HL-60 (cell line): ENCODE measurements around the gene PCED1B.

Experiments
- DNase-seq, 2 experiments: peaks; one replicate each; pipeline ENCODE4 v3.0.0-alpha.2; 2010 to 2020; ENCODE audit warnings: low read depth in 1 of 2, low spot score in 1 of 2
- H3K27ac ChIP-seq: fragments of 250-450 bp; sonication (Bioruptor Pico); replicated peaks from 2 replicates; pipeline ENCODE4 v1.5.1; 2020; ENCODE audit warnings: mild to moderate bottlenecking, moderate library complexity
- H3K27me3 ChIP-seq: fragments of 250-450 bp; sonication (Bioruptor Pico); 2 replicates; pipeline ENCODE4 v1.5.1; 2021; ENCODE audit warnings: mild to moderate bottlenecking, moderate library complexity; ENCODE audit not compliant: insufficient read depth, poor library complexity, severe bottlenecking
- H3K4me3 ChIP-seq: replicated peaks from 2 replicates; pipeline ENCODE4 v1.5.1; 2011; ENCODE audit warnings: mild to moderate bottlenecking, control low read depth, low read length; ENCODE audit not compliant: insufficient read depth
- CTCF ChIP-seq: IDR thresholded peaks from one replicate; pipeline ENCODE4 v1.5.1; 2011; ENCODE audit warnings: low read length, control low read depth, inconsistent platforms; ENCODE audit not compliant: insufficient read depth
- GABPA ChIP-seq: IDR thresholded peaks from 2 replicates; pipeline ENCODE4 v1.6.1; 2012; ENCODE audit warnings: low read depth
- POLR2AphosphoS5 ChIP-seq: IDR thresholded peaks from 2 replicates; pipeline ENCODE4 v1.6.1; 2012; ENCODE audit warnings: low read depth
- REST ChIP-seq: IDR thresholded peaks from 2 replicates; pipeline ENCODE4 v1.6.1; 2012; ENCODE audit warnings: low read depth; ENCODE audit not compliant: insufficient replicate concordance
- SPI1 ChIP-seq: IDR thresholded peaks from 2 replicates; pipeline ENCODE4 v1.6.1; 2012; ENCODE audit warnings: low read depth, mild to moderate bottlenecking, borderline replicate concordance
- long read RNA-seq: library from polyadenylated mRNA; unstranded; transcript quantifications from one replicate; pipeline ENCODE4 v2.0.0, GENCODE V29; 2020

PCED1B gene
- long read RNA-seq = 0 reads

- TF ChIP-seq SPI1 (peak; percentile 25; the same call in 1 of the 2 replicates), CTCF (no peak)
- peak within 1 kb of the TSS; percentile 64 for H3K4me3 ChIP-seq
- DNase-seq = peak in 1 of 2 experiments; percentile 81
- H3K27ac ChIP-seq = no peak within 1 kb of the TSS
- peaks cover 4% of the 10 kb centered on the region for H3K27me3 ChIP-seq
Observed at GRCh38 chr12:47079468-47079980, at the start of gene PCED1B, which contains the start of gene AMIGO2. PCED1B (plus strand) TSS chr12:47079621; CDS start chr12:47235064, 155,443 bp downstream. AMIGO2 (minus strand) TSS chr12:47079959; CDS start chr12:47079002, 957 bp downstream.

- no peak overlapping the region for H3K27ac ChIP-seq
- no peak overlapping the region for H3K4me3 ChIP-seq
- no peaks in the 10 kb centered on the region for H3K27me3 ChIP-seq
- TF ChIP-seq GABPA (no peak), POLR2AphosphoS5 (no peak), CTCF (no peak), SPI1 (no peak)
- DNase-seq = no peak
Observed at GRCh38 chr12:47029903-47030302, 49.5 kb upstream of the PCED1B start.

GRCh38 chr12:47032644-47033043 lies 46.8 kb upstream of the PCED1B start:
- TF ChIP-seq GABPA = no peak
- no peak for TF ChIP-seq REST
- no peak overlapping the region for H3K4me3 ChIP-seq
- H3K27ac ChIP-seq = no peak overlapping the region
- H3K27me3 ChIP-seq = no peaks in the 10 kb centered on the region
- peak in 1 of 2 experiments; percentile 16 for DNase-seq

- Histone ChIP-seq H3K27me3 (no peaks in the 10 kb centered on the region), H3K27ac (no peak overlapping the region), H3K4me3 (no peak overlapping the region)
- no peak for TF ChIP-seq SPI1
- TF ChIP-seq POLR2AphosphoS5 = no peak
- no peak for TF ChIP-seq CTCF
- no peak for TF ChIP-seq GABPA
- no peak for TF ChIP-seq REST
- no peak for DNase-seq
Observed at GRCh38 chr12:47033081-47033480, 46.3 kb upstream of the PCED1B start.
